Hematopoietic multipotent progenitor cell (in vitro differentiated cells): Measurements from ENCODE around the gene SCLT1. TPM values are rescaled to one million over a fixed set of nuclear protein-coding genes. Genes with fewer than 3 reads are reported as not detected.
"Not testable (repeated sequence)": the region's sequence is repeated elsewhere in the genome, so short reads cannot be mapped to it uniquely, and the experiment has no call there.

Source experiments
- DNase-seq, 3 donors: peaks; one replicate each; pipeline ENCODE4 v3.0.0-alpha.2; 2011 to 2015; ENCODE audit warnings: low read depth in 2 of 3, low spot score in 2 of 3
- total RNA-seq: library from RNA; depleted of rRNA; stranded (reverse); fragments of >200 nt; gene quantifications from one replicate; pipeline ENCODE4 v1.2.3, GENCODE V29; 2012

The SCLT1 gene
- total RNA-seq, result 8.6 TPM

DNA sequence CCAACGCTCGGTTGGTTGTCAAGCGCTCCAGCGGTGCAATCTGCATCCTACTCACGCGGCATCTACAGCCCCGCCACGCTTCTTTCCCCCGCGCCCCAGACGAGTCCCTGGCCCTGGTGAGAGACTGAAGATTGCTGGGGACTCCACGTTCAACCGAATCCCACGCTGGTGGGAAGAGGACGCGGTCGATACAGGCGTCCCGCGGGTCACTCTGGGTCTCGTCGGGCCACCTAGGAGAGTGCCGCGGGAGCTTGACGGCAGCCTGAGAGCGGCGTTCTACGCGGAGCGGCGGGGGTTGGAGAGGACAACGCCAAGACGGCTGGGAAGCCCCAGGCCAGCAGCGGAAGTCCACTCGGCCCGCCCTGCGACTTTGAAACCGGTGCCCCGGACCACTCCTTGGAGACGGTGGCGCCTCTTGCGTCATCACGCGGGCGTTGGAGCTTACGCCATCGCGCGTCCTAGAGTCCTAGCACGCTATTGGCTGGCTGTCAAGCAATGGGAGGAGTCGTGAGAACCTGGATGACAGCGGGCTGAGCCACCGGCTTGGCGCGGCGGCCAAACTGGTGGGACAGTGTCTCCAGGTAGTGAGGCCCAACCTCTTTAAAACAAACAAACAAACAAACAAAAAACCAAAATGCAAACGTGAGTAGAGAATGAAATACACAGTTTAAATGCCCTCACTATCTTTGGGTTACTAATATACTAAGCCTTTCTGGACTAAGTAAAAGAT lies at the start of gene SCLT1:
Gene SCLT1, minus strand, starts transcription at position 349 of the 730 bp plus-strand sequence. CDS start 436 bp downstream, outside the sequence.
- peak; percentile 90 to 98 (median 97) for DNase-seq

DNA sequence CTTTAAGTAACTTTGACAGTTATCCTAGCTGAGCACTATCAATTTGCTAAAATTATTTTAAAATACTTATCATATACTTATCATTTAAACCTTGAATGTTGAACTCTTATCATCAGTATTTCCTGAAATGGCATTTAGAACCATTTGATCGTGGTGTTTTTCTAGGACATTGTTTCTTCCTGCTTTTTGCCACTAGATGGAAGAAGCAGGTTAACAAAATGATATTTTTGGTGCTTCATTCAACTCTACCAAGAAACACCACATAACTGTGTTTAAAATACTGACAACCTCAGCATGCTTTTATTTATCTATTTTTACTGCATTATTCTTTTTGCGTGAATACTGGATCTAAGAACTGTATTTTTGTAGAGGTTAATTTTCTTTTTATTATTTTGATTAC lies 47.2 kb upstream of the SCLT1 start:
- DNase-seq, result no peak

- DNase-seq, result no peak
Measured at GRCh38 chr4:129138810-129139496, 45.6 kb upstream of the SCLT1 start.

DNA sequence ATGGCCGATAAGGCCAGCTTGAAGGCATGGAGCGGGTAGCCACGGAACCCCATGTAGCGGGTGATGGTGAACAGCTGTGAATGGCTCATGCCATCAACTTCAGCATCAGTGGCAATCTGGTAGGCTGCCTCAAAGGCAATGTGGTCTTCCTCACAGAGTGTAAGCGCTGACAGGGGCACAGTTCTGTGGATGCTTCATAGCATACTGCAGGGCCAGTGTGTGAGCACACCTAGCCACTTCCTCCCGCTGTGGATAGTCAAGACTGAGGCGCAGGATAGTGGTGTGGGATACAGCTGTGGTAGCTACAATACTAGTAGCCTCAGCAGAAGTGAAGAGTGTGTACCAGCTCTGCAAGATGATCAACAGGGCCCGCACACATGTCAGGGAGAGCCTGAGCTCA lies 43.1 kb upstream of the SCLT1 start:
- DNase-seq, result no peak

DNA sequence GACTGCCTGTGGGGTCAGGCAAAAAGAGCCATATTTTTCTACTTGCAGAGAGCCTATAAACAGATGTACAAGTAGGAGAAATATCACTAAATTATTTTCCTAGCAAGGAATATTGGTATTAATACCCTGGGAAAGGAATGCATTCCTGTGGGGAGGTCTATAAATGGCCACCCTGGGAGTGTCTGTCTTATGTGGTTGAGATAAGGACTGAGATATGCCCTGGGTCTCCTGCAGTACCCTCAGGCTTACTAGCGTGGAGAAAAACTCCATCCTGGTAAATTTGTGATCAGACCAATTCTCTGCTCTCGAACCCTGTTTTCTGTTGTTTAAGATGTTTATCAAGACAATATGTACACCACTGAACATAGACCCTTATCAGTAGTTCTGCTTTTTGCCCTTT lies 38.0 kb upstream of the SCLT1 start:
- DNase-seq, result no peak

DNA sequence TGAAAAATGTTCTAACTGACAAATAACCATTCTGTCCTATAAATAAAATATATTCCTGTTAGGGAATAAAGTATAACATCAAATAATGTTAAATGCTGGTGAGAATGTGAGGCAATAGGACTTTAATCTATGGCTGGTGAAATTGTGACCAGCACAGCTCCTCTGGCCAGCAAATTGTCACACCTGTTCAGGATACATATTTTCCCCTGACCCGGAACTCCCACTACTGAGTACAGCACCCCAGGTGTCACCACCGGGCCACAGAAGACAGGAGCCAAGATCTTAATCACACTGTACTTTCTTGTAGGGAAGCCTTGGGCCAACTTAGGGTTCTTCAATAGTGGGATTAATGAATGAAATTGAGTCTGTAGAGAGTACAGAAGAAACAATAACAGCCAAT lies 35.8 kb upstream of the SCLT1 start:
- no peak for DNase-seq

DNA sequence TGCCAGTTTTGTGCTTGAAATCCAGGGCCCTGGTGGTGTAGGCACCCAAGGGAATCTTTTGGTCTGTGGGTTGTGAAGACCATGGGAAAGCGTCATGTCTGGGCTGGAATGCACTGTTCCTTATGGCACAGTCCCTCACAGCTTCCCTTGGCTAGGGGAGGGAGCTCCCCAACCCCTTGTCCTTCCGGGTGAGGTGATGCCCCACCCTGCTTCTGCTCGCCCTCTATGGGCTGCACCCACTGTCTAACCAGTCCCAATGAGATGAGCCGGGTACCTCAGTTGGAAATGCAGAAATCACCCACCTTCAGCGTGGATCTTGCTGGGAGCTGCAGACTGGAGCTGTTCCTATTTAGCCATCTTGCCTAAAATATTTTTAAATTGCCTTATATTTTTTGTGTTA lies 33.3 kb upstream of the SCLT1 start:
- DNase-seq, result not testable (repeated sequence)

DNA sequence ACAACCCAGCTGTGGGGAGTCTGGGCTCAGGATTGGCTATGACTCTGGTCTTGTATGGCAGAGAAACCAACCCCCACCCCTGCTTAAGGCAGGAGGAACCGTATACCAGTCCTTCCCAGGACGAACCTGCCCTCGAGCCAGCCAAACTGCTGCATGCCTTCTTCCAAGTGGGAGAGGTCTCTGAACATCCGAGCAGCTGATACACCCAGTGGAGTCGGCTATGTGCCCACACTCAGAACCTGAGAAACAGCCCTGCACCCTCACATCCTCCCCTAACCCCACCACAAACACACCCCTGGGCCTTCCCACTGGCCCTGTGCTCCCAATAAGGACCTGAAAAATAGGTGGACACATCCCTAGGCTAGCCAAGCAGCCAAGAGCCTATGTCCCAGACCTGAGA lies 24.4 kb upstream of the SCLT1 start:
- DNase-seq, result no peak

GRCh38 chr4:129113919-129114318 lies 20.6 kb upstream of the SCLT1 start:
- no peak for DNase-seq

- no peak for DNase-seq
Measured at GRCh38 chr4:129113434-129113833, 20.1 kb upstream of the SCLT1 start.

DNA sequence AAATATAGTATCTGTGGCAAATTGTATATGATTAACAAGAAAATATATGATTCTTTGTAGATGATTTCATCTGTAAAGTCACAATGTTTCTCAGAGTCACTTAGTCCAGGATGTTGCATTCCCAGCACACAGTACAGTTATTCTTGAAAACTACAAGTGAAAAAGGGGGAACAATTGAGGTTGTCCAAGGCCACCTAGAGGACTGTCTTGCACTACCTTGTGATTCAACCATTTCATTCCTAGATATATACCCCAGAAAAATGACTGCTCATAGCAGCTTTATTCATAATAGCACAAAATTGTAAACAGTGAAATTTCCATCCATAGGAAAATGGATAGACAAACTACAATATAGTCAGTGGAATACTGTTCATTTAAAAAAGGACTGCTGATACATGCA lies 18.6 kb upstream of the SCLT1 start:
- no peak for DNase-seq

DNA sequence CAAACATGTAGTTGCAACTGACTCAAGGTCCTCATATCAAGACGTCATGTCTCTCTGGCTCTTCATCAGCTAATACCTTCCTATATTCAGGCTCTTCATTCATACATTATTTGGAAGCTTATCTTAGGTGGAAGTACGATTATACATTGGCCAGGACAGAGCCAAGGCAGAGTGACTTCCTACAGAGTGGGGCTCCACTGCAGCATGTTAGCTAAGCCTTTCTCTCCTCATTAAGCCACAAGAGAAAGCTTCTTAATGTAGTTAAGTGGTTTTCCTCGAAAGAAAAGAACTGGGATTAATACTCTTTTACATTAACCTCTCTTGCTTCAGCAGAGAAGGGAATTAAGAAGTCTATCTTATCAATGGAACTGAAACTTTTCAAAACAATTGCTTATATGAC lies 17.6 kb upstream of the SCLT1 start:
- DNase-seq, result no peak

- DNase-seq, result no peak
Measured at GRCh38 chr4:129109965-129110824, 16.9 kb upstream of the SCLT1 start.

DNA sequence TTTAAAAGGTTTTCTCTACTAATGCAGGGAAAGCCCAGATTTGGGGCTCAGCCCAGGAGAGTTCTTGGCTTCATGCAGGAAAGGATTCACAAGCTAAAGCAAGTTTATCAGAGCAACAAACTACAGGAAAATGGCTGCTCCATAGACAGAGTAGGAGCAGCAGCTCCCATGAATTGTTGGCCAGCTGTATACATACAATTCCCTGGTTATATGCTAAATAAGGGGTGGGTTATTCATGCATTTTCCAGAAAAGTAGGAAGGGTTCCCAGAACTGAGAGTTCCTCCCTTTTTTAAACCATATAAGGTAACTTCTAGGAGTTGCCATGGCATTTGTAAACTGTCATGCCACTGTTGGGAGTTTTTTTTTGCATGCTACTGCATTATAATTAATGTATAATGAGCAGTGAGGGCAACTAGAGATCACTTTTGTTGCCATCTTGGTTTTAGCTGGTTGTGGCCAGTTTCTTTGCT lies 5.2 kb upstream of the SCLT1 start:
- DNase-seq, result no peak

DNA sequence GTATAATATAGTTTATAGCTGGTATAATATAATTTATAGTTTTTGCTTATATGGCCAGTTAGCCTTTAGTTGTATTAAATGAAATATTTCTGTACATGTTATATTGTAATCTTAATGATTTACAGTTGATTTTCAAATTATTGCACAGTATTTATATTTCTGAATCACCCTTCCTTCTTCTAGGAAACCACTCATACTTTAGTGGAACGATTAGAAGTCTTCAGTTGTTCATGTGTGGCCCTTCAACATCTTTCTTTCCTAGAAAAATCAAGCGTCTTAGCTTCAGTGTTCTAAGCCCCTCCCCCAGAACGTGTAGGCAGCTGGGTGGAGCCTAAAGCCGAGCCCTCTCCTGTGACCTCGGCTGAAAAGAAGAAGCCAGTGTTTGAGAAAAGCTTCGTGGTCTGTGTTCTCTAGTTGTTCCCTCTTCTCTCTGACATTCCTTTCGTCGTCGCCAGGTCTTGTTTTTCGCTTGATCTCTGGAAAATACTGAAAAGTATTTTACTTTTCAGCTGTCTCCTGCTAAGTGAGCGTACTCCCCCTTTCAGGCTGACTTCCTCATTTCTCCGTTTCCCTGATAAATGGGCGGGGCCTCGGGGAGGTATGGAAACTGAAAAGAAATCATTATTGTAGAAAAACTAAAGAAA lies 2.6 kb upstream of the SCLT1 start, which contains the start of gene C4orf33:
Gene C4orf33, plus strand, starts transcription at position 342 of the 644 bp plus-strand sequence. CDS start 6,459 bp downstream, outside the sequence.
- peak; percentile 23 to 87 (median 76) for DNase-seq

DNA sequence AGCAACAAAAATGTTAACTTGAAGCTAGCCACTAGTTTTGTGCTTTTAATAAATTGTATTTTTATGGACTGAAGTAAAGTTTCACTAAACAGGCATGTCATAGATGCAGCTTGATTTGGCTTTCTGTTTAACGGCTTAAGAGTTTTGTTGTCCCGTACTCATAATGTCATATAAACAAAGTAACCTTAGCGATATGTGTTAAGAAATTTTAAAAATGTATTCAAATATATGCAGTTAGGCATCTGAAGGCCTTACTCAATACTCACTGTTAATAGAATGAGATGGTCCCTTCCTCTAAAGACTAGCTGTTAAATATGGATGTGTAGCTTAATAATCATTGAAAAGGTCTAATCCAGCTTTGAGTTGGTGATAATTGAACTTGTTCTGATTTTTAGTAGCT lies 1.0 kb upstream of the SCLT1 start:
- peak in 1 of 3 donors; percentile 20 for DNase-seq

DNA sequence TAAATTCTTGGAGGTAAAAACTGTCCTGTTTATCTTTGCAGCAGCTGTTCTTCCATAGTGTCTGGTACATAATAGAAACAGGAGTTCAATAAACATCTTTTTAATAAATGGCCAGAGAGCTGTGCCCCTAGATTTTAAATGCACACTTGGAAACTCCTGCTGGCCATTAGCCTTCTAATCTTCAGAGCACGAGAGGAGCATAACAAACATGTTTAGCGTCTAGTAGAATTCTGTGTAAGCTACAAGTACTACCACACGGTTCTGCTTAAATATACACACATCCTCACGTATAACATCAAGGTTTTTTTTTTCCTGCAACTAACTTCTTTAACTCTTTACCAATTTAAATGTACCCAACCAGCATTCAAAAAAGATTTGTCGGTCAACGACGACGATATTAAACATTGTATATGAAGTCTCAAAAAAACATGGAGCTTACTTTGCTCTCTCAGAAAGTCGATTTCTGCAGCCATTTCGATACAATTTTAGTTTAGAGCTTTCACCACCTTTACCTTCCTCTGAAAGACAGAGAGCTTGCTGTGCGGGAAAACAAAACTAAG lies 628 bp downstream of the SCLT1 start:
- DNase-seq, result peak in 1 of 3 donors; percentile 31

DNA sequence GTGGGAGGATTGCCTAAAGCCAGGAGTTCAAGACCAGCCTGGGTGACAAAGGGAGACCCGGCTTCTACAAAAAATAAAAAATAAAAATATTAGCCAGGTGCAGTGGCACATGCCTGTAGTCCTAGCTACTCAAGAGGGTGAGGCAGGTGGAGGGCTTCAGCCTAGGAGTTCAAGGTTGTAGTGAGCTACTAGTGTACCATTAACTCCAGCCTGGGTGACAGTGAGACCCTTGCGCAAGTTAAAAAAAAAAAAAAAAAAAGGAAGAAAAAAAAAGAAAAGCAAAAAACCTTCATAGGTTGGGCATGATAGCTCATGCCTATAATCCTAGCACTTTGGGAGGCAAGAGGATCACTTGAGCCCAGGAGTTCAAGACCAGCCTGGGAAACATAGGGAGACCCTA lies 5.8 kb downstream of the SCLT1 start:
- no peak for DNase-seq

- DNase-seq, result no peak
Measured at GRCh38 chr4:129085472-129085871, 7.9 kb downstream of the SCLT1 start.

DNA sequence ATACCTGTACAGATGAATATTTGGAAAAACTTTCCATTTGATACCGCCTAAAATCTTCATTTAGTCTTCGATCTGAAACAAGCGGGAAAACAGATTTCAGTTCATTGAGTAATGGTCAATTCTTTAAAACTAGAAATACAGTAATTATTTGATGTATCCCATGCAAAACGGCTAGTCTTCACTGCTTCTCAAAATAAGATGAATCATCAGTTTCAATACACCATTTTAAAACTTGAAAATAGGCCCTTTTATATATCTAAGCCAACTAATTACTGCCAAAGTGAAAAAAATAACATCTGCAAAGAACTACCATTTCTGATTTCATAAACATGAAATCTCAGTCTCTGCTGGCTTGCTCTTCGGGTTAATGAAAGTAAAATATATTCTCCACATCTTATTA lies 11.0 kb downstream of the SCLT1 start:
- no peak for DNase-seq
